ENCODE results near the gene KCNJ11.

- TF ChIP-seq CTCF (IDR thresholded peaks at IDR 0.05) = no peak
- no peak for TF ChIP-seq ZFX (IDR thresholded peaks at IDR 0.05; ENCODE audit: borderline replicate concordance)
These were observed 9.0 kb upstream of the KCNJ11 start for GRCh38 chr11:17397311-17398002.
